WTC11 (cell line): ENCODE results near the gene NSMF. TPM values are rescaled to one million over a fixed set of nuclear protein-coding genes. Genes with fewer than 3 reads are reported as not detected.

ENCODE experiments used
- ATAC-seq: fragments of 200-7000 bp; cut with Tn5 transposase; 2 replicates; pipeline ENCODE4 v1.10.0; 2021; ENCODE audit warnings: mild to moderate bottlenecking, moderate library complexity
- CTCF ChIA-PET: fragments of 300-600 bp; sonication (Branson Sonifier 250); formaldehyde crosslinking; loops from one replicate; lab custom pipeline; 2021; ENCODE audit warnings: antibody characterized with exemption; lab: Charles Lee
- POLR2A ChIA-PET: fragments of 350-600 bp; sonication (Branson Sonifier 250); formaldehyde crosslinking; loops from one replicate; lab custom pipeline; 2021; ENCODE audit warnings: antibody characterized with exemption; lab: Charles Lee
- DNase-seq: peaks from one replicate; pipeline ENCODE4 v3.0.0; 2021; ENCODE audit warnings: low spot score
- H3K27ac Mint-ChIP-seq: 2 replicates; pipeline ENCODE4 v1.8.0; 2021; ENCODE audit warnings: mixed read lengths
- H3K27me3 Mint-ChIP-seq: 2 replicates; pipeline ENCODE4 v1.8.0; 2021; ENCODE audit warnings: low read depth, mild to moderate bottlenecking, moderate library complexity, mixed read lengths
- H3K36me3 Mint-ChIP-seq: 2 replicates; pipeline ENCODE4 v1.8.0; 2021; ENCODE audit warnings: mixed read lengths
- H3K4me1 Mint-ChIP-seq: 2 replicates; pipeline ENCODE4 v1.8.0; 2022; ENCODE audit warnings: mixed read lengths
- H3K4me3 Mint-ChIP-seq: 2 replicates; pipeline ENCODE4 v1.8.0; 2021; ENCODE audit warnings: mild to moderate bottlenecking, moderate library complexity, mixed read lengths
- H3K9me3 Mint-ChIP-seq: 2 replicates; pipeline ENCODE4 v1.8.0; 2021; ENCODE audit warnings: mixed read lengths
- ATF1 ChIP-seq: sonication (generic); formaldehyde crosslinking; IDR thresholded peaks from 2 replicates; pipeline ENCODE4 v1.8.1; 2023; ENCODE audit warnings: mild to moderate bottlenecking, moderate library complexity, missing genetic modification reagents
- CBFB ChIP-seq: sonication (generic); formaldehyde crosslinking; IDR thresholded peaks from 2 replicates; pipeline ENCODE4 v1.8.1; 2022; ENCODE audit warnings: mild to moderate bottlenecking, low read depth, missing genetic modification reagents
- CREM ChIP-seq: sonication (generic); formaldehyde crosslinking; IDR thresholded peaks from 2 replicates; pipeline ENCODE4 v1.8.1; 2022; ENCODE audit warnings: mild to moderate bottlenecking, missing genetic modification reagents, moderate library complexity
- ESRRA ChIP-seq: sonication (generic); formaldehyde crosslinking; IDR thresholded peaks from 2 replicates; pipeline ENCODE4 v1.8.1; 2022; ENCODE audit warnings: mild to moderate bottlenecking, missing genetic modification reagents, borderline replicate concordance
- ETV6 ChIP-seq: sonication (generic); formaldehyde crosslinking; IDR thresholded peaks from 2 replicates; pipeline ENCODE4 v1.8.1; 2022; ENCODE audit warnings: mild to moderate bottlenecking, missing genetic modification reagents
- JAZF1 ChIP-seq: fragments of 250-450 bp; sonication (Bioruptor Pico); IDR thresholded peaks from 2 replicates; pipeline ENCODE4 v1.9.0; 2021; ENCODE audit warnings: moderate library complexity, mild to moderate bottlenecking, inconsistent platforms
- JUN ChIP-seq: sonication (generic); formaldehyde crosslinking; IDR thresholded peaks from 2 replicates; pipeline ENCODE4 v1.8.0; 2023; ENCODE audit warnings: mild to moderate bottlenecking, missing genetic modification reagents
- NFE2L1 ChIP-seq: sonication (generic); formaldehyde crosslinking; IDR thresholded peaks from 2 replicates; pipeline ENCODE4 v1.8.1; 2023; ENCODE audit warnings: missing genetic modification reagents
- SMAD4 ChIP-seq: sonication (generic); formaldehyde crosslinking; IDR thresholded peaks from 2 replicates; pipeline ENCODE4 v1.8.0; 2022; ENCODE audit warnings: mild to moderate bottlenecking, missing genetic modification reagents
- SP1 ChIP-seq: sonication (generic); formaldehyde crosslinking; conservative IDR thresholded peaks from 2 replicates; pipeline ENCODE4 v1.8.1; 2022; ENCODE audit warnings: missing genetic modification reagents
- ZNF232 ChIP-seq: sonication (generic); formaldehyde crosslinking; IDR thresholded peaks from 2 replicates; pipeline ENCODE4 v1.8.0; 2022; ENCODE audit warnings: mild to moderate bottlenecking, missing genetic modification reagents
- ZNF317 ChIP-seq: sonication (generic); formaldehyde crosslinking; IDR thresholded peaks from 2 replicates; pipeline ENCODE4 v1.8.1; 2023; ENCODE audit warnings: low read depth, mild to moderate bottlenecking, moderate library complexity, missing genetic modification reagents, borderline replicate concordance
- total RNA-seq: library from RNA; stranded (reverse); gene quantifications from 3 replicates; pipeline ENCODE4 v1.2.3, GENCODE V29; 2021
- TF ChIP-seq, protein P1 (sequence below): sonication (generic); formaldehyde crosslinking; IDR thresholded peaks from 2 replicates; pipeline ENCODE4 v1.8.1; 2022; ENCODE audit warnings: missing genetic modification reagents, borderline replicate concordance
- TF ChIP-seq, protein P2 (sequence below): fragments of 250-450 bp; sonication (Bioruptor Pico); IDR thresholded peaks from 2 replicates; pipeline ENCODE4 v1.9.0; 2021; ENCODE audit warnings: mild to moderate bottlenecking, borderline replicate concordance
- TF ChIP-seq, protein P3 (sequence below): sonication (generic); formaldehyde crosslinking; IDR thresholded peaks from 2 replicates; pipeline ENCODE4 v1.8.0; 2023; ENCODE audit warnings: missing genetic modification reagents, mild to moderate bottlenecking, borderline replicate concordance
- TF ChIP-seq, protein P4 (sequence below): sonication (generic); formaldehyde crosslinking; IDR thresholded peaks from 2 replicates; pipeline ENCODE4 v1.8.0; 2023; ENCODE audit warnings: mild to moderate bottlenecking, missing genetic modification reagents

NSMF gene
- total RNA-seq, 1 experiment from 2014 or later: 61.9 TPM

- DNase-seq (no peak), ATAC-seq (no peak)
- H3K9me3 Mint-ChIP-seq: peaks cover 13% of the 10 kb centered on the region
- H3K4me3 Mint-ChIP-seq: no peak overlapping the region
- no peaks in the 10 kb centered on the region for H3K4me1 Mint-ChIP-seq
- POLR2A ChIA-PET: no interaction called here
- CTCF ChIA-PET: interaction anchor here (1.5 kb wide), 1 partner anchor 13 kb away, joined by 3 read pairs; no protein-coding TSS in a partner anchor
- H3K36me3 Mint-ChIP-seq: peaks cover 15% of the 10 kb centered on the region
- TF ChIP-seq SMAD4 (CRISPR knock-in tag) (no peak), NFE2L1 (CRISPR knock-in tag) (no peak)
- no peak overlapping the region for H3K27ac Mint-ChIP-seq
- peaks cover 12% of the 10 kb centered on the region for H3K27me3 Mint-ChIP-seq
These were observed 39.0 kb upstream of the NSMF start for GRCh38 chr9:137497921-137498719.

GRCh38 chr9:137496601-137497375 is 37.7 kb upstream of the NSMF start:
- Mint-ChIP-seq H3K27me3 (peaks cover 2% of the 10 kb centered on the region), H3K4me1 (no peaks in the 10 kb centered on the region), H3K36me3 (peaks cover 3% of the 10 kb centered on the region), H3K27ac (no peak overlapping the region), H3K9me3 (peaks cover 5% of the 10 kb centered on the region; the same call in 1 of the 2 replicates), H3K4me3 (no peak overlapping the region)
- DNase-seq (no peak), ATAC-seq (no peak)
- ChIA-PET POLR2A (no interaction called here), CTCF (no interaction called here)
- no peak for TF ChIP-seq JAZF1
- TF ChIP-seq, protein P1, sequence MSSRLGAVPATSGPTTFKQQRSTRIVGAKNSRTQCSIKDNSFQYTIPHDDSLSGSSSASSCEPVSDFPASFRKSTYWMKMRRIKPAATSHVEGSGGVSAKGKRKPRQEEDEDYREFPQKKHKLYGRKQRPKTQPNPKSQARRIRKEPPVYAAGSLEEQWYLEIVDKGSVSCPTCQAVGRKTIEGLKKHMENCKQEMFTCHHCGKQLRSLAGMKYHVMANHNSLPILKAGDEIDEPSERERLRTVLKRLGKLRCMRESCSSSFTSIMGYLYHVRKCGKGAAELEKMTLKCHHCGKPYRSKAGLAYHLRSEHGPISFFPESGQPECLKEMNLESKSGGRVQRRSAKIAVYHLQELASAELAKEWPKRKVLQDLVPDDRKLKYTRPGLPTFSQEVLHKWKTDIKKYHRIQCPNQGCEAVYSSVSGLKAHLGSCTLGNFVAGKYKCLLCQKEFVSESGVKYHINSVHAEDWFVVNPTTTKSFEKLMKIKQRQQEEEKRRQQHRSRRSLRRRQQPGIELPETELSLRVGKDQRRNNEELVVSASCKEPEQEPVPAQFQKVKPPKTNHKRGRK (CRISPR knock-in tag): no peak
- TF ChIP-seq, protein P2, sequence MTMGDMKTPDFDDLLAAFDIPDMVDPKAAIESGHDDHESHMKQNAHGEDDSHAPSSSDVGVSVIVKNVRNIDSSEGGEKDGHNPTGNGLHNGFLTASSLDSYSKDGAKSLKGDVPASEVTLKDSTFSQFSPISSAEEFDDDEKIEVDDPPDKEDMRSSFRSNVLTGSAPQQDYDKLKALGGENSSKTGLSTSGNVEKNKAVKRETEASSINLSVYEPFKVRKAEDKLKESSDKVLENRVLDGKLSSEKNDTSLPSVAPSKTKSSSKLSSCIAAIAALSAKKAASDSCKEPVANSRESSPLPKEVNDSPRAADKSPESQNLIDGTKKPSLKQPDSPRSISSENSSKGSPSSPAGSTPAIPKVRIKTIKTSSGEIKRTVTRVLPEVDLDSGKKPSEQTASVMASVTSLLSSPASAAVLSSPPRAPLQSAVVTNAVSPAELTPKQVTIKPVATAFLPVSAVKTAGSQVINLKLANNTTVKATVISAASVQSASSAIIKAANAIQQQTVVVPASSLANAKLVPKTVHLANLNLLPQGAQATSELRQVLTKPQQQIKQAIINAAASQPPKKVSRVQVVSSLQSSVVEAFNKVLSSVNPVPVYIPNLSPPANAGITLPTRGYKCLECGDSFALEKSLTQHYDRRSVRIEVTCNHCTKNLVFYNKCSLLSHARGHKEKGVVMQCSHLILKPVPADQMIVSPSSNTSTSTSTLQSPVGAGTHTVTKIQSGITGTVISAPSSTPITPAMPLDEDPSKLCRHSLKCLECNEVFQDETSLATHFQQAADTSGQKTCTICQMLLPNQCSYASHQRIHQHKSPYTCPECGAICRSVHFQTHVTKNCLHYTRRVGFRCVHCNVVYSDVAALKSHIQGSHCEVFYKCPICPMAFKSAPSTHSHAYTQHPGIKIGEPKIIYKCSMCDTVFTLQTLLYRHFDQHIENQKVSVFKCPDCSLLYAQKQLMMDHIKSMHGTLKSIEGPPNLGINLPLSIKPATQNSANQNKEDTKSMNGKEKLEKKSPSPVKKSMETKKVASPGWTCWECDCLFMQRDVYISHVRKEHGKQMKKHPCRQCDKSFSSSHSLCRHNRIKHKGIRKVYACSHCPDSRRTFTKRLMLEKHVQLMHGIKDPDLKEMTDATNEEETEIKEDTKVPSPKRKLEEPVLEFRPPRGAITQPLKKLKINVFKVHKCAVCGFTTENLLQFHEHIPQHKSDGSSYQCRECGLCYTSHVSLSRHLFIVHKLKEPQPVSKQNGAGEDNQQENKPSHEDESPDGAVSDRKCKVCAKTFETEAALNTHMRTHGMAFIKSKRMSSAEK: no peak
- no peak for TF ChIP-seq CREM (CRISPR knock-in tag)
- no peak for TF ChIP-seq CBFB (CRISPR knock-in tag)
- no peak for TF ChIP-seq ATF1 (CRISPR knock-in tag)
- TF ChIP-seq SP1: no peak
- no peak for TF ChIP-seq ZNF232

DNA sequence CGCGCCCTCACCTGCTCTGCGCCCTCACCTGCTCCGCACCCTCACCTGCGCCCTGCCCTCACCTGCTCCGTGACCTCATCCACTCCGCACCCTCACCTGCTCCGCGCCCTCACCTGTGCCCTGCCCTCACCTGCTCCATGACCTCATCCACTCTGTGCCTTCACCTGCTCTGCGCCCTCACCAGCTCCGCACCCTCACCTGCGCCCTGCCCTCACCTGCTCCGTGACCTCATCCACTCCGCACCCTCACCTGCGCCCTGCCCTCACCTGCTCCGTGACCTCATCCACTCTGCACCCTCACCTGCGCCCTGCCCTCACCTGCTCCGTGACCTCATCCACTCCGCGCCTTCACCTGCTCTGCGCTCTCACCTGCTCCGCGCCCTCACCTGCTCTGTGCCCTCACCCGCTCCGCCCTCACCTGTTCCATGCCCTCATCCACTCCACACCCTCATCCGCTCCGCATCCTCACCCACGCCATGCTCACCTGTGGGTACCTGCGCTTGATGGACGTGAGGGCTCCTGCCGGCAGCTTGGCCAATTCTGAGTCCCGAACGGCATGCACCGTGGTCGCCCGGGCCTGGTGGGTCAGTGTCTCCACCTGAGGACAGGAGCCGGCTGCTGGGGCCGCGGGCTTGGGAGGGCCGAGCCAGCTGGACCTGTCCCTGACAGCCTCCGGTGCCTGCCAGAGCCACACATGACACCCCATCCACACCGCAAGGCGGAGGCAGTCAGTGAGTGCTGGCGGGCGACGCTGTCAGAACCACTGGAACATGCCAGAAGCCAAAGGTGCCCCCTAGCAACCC is 35.6 kb upstream of the NSMF start:
- no peak for DNase-seq
- CTCF ChIA-PET: no interaction called here
- POLR2A ChIA-PET: no interaction called here
- Mint-ChIP-seq H3K4me3 (no peak overlapping the region), H3K27ac (no peak overlapping the region), H3K27me3 (no peaks in the 10 kb centered on the region), H3K4me1 (no peaks in the 10 kb centered on the region), H3K36me3 (no peaks in the 10 kb centered on the region), H3K9me3 (peaks cover 3% of the 10 kb centered on the region; the same call in 1 of the 2 replicates)
- no peak for ATAC-seq
- TF ChIP-seq, protein P3, sequence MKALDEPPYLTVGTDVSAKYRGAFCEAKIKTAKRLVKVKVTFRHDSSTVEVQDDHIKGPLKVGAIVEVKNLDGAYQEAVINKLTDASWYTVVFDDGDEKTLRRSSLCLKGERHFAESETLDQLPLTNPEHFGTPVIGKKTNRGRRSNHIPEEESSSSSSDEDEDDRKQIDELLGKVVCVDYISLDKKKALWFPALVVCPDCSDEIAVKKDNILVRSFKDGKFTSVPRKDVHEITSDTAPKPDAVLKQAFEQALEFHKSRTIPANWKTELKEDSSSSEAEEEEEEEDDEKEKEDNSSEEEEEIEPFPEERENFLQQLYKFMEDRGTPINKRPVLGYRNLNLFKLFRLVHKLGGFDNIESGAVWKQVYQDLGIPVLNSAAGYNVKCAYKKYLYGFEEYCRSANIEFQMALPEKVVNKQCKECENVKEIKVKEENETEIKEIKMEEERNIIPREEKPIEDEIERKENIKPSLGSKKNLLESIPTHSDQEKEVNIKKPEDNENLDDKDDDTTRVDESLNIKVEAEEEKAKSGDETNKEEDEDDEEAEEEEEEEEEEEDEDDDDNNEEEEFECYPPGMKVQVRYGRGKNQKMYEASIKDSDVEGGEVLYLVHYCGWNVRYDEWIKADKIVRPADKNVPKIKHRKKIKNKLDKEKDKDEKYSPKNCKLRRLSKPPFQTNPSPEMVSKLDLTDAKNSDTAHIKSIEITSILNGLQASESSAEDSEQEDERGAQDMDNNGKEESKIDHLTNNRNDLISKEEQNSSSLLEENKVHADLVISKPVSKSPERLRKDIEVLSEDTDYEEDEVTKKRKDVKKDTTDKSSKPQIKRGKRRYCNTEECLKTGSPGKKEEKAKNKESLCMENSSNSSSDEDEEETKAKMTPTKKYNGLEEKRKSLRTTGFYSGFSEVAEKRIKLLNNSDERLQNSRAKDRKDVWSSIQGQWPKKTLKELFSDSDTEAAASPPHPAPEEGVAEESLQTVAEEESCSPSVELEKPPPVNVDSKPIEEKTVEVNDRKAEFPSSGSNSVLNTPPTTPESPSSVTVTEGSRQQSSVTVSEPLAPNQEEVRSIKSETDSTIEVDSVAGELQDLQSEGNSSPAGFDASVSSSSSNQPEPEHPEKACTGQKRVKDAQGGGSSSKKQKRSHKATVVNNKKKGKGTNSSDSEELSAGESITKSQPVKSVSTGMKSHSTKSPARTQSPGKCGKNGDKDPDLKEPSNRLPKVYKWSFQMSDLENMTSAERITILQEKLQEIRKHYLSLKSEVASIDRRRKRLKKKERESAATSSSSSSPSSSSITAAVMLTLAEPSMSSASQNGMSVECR: no peak
- no peak for TF ChIP-seq JUN (CRISPR knock-in tag)
- no peak for TF ChIP-seq ZNF317 (CRISPR knock-in tag)
- TF ChIP-seq ETV6 (CRISPR knock-in tag): no peak
- TF ChIP-seq ESRRA (CRISPR knock-in tag): no peak
- TF ChIP-seq, protein P4, sequence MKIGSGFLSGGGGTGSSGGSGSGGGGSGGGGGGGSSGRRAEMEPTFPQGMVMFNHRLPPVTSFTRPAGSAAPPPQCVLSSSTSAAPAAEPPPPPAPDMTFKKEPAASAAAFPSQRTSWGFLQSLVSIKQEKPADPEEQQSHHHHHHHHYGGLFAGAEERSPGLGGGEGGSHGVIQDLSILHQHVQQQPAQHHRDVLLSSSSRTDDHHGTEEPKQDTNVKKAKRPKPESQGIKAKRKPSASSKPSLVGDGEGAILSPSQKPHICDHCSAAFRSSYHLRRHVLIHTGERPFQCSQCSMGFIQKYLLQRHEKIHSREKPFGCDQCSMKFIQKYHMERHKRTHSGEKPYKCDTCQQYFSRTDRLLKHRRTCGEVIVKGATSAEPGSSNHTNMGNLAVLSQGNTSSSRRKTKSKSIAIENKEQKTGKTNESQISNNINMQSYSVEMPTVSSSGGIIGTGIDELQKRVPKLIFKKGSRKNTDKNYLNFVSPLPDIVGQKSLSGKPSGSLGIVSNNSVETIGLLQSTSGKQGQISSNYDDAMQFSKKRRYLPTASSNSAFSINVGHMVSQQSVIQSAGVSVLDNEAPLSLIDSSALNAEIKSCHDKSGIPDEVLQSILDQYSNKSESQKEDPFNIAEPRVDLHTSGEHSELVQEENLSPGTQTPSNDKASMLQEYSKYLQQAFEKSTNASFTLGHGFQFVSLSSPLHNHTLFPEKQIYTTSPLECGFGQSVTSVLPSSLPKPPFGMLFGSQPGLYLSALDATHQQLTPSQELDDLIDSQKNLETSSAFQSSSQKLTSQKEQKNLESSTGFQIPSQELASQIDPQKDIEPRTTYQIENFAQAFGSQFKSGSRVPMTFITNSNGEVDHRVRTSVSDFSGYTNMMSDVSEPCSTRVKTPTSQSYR (CRISPR knock-in tag): no peak
